GM12872 (cell line): ENCODE data around the gene IL17RD.

ENCODE experiments used
- CTCF ChIP-seq: IDR thresholded peaks from 3 replicates; pipeline ENCODE4 v1.5.1; 2011; ENCODE audit warnings: low read depth, mild to moderate bottlenecking, low read length, moderate library complexity; ENCODE audit not compliant: insufficient read depth

The IL17RD gene

DNA sequence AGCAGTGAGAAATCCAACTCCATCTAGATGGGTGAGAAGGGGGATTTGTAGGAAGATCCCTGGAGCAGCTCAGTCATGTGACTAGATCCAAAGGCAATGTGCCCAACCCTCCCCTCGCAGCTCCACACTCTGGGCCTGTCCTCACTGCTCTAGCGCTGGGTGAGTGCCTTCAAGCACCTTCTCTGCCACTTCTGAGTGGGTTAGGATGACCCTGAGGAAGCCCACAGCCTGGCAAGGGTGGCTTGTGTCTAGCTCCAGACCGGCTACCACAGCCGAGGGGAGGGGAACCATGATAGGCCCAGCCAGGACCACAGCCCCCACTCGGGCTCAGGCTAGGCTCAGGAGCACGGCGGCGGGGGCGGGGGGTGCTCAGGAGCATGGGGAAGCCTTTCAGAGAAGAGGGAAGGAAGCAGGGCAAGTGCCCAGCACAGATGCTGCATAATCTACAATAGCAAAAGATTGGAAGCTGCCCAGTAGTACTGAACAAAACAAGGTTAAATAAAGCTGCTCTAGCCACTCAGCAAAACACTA is 103.0 kb downstream of the IL17RD start:
- TF ChIP-seq CTCF, result no peak

- TF ChIP-seq CTCF, result no peak
These were observed 103.6 kb downstream of the IL17RD start for GRCh38 chr3:57061556-57061955.

DNA sequence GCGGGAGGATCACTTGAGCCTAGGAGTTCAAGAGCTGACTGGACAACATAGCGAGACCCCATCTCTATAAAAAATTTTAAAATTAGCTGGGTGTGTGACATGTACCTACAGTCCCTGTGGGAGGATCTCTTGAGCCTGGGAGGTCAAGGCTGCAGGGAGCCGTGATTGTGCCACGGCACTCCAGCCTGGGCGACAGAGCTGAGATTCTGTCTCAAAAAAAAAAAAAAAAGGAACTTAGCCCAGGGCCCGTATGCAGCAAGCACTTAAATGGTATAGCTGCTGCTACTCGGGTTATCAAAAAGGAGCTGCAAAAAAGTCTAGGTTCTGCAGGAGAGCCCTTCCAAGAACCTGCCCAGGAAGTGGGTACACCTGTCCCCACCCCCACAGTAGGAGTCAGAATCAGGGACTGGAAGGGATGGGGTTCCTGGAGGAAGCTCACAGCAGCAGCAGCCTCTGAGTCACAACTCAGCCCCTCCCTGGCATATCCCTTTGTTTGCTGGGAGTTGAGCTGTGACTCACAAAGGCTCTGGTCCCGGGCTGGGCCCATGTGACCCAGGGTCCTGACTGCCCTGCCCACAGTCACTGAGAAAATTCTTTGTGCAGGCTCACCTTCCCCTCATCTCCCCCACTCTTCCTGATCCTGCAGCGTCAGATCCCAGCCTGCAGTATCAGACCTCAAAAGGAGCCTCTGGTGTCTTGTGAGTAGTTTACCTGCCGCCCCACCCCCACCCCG is 104.9 kb downstream of the IL17RD start, which contains the start of gene SPATA12:
SPATA12 (plus strand) TSS at position 576 of the 733 bp plus-strand sequence. CDS start 13,031 bp downstream, outside the sequence.
- TF ChIP-seq CTCF, result no peak

DNA sequence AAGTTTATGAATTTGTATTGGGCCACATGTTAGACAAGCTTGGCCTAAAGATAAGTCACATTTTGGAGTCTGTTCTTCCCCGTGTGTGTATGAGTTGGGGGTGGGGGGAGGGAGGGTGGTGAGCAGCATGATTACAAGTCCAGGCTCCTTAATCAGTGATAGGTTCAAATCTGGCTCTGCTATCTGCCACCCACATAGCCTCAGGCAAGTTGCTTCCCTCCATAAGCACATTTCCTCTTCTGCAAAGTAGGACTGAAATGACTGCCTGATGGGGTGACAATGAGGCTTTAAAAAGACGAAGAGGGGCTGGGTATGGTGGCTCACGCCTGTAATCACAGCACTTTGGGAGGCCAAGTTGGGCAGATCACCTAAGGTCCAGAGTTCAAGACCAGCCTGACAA is 105.7 kb downstream of the IL17RD start:
- TF ChIP-seq CTCF, result no peak

GRCh38 chr3:57057351-57057750 is 107.8 kb downstream of the IL17RD start:
- no peak for TF ChIP-seq CTCF

GRCh38 chr3:57053122-57053521 is 112.0 kb downstream of the IL17RD start:
- TF ChIP-seq CTCF, result no peak

- TF ChIP-seq CTCF, result no peak
These were observed 112.5 kb downstream of the IL17RD start for GRCh38 chr3:57052662-57053061.
